GM18517 (cell line): Measurements from ENCODE around the gene ZW10.
"Not testable (repeated sequence)": the region's sequence is repeated elsewhere in the genome, so short reads cannot be mapped to it uniquely, and the experiment has no call there.

ENCODE experiments used
- ATAC-seq: cut with Tn5 transposase; IDR thresholded peaks from one replicate; pipeline ENCODE4 v1.9.1; 2021; ENCODE audit warnings: mild to moderate bottlenecking, moderate library complexity; ENCODE audit not compliant: unreplicated experiment

ZW10 gene

DNA sequence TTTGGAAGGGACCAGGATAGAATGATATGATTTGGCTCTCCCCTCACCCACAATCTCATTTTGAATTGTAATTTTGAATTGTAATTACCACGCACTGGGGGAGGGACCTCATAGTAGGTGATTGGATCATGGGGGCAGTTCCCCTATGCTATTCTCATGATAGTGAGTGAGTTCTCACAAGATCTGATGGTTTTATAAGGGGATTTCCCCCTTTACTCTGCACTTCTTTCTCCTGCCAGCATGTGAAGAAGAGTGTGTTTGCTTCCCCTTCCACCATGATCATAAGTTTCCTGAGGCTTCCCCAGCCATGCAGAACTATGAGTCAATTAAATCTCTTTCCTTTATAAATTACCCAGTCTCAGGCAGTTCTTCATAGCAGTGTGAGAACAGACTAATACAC lies 69.9 kb downstream of the ZW10 start:
- ATAC-seq = not testable (repeated sequence)

DNA sequence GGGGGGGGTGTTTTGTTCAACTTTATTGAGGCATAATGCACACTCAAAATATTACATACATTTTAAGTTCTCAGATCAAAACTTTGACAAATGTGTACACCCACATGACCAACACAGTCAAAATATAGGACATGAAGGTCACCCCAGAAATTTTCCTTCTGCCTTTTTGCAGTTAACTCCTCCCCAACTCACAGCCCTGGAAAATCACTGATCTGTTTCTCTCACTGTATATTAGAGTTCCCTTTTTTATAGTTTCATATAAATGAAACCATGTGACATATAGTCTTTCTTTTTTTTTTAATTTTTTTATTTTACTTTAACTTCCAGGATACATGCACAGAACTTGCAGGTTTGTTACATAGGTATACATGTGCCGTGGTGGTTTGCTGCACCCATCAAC lies 72.0 kb downstream of the ZW10 start:
- ATAC-seq = no peak

- no peak for ATAC-seq
Observed at GRCh38 chr11:113698515-113698914, 75.0 kb downstream of the ZW10 start.

GRCh38 chr11:113697756-113698407 lies 75.6 kb downstream of the ZW10 start:
- no peak for ATAC-seq

- no peak for ATAC-seq
Observed at GRCh38 chr11:113697111-113697510, 76.4 kb downstream of the ZW10 start.

GRCh38 chr11:113695207-113695606 lies 78.3 kb downstream of the ZW10 start:
- no peak for ATAC-seq

DNA sequence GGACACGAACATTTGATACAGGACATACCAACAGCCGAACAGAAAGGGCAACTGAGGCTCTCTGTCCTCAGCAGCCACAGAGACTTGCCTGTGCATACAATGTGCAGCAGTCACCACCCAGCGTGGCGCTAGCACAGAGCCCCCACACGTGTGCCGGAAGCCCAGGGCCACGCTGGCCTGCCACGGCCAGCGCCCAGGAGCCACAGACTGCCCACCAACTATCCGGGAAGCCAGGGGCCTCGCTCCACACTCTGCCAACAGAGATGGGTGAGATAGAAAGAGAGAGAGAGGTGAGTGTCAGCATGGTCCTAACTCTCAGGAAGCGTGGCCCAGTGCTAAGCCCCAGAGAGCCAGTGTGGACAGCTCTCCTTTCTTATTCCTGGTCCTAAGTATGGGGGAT lies 79.1 kb downstream of the ZW10 start:
- no peak for ATAC-seq

DNA sequence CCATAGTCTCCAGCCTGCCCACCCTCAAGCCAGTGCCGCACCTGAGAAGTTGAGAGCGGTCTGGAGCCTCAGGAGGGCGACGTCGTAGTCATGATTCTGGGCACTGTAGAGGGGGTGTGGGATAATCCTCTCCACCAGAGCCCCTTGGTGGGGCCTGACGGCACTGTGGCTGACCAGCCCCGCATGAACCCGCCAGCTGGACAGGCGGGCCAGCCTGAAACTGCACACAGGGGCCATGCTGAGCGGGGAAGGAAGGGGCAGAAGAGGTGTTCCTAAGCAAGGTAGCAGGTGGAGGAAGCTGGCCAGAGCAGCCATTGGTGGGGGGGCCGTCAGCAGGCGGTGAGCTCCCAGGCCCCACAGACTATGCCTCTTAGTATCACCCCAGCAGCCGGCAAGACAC lies 80.5 kb downstream of the ZW10 start:
- ATAC-seq = no peak

GRCh38 chr11:113690619-113691569 lies 82.6 kb downstream of the ZW10 start:
- no peak for ATAC-seq

GRCh38 chr11:113689768-113690618 lies 83.5 kb downstream of the ZW10 start:
- no peak for ATAC-seq

DNA sequence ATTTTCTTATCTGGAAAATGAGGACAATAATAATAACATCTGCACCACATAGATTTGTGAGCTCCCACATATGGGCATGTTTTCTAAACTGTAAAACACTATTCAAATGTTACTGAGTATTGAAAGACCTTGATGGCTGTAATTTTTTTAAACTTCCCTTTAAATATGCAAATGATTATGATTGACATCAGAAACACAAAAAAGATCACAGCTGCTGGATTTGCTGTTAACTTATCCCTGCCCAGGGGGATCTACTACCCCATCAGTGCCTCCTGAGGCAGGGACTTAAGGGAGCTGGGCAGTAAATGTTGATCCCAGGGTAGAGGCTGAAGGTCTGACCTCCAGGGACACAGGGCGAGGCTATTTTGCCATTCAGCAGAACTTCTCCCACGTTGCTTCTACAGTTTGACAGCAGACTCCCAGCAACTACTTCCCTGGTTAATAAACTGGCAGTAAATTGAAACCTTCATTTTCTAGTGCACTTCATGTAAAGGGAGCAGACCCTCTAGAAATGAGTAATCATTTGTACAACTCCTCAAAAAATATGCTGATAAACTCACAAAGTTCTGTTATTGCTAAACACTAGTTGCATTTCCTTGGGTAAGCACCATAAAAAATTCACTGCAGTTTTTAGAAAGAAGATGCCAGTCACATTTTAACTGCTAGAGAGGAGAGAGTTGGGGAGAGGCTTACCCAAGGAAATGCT lies 87.7 kb downstream of the ZW10 start:
- ATAC-seq = peak; percentile 56

DNA sequence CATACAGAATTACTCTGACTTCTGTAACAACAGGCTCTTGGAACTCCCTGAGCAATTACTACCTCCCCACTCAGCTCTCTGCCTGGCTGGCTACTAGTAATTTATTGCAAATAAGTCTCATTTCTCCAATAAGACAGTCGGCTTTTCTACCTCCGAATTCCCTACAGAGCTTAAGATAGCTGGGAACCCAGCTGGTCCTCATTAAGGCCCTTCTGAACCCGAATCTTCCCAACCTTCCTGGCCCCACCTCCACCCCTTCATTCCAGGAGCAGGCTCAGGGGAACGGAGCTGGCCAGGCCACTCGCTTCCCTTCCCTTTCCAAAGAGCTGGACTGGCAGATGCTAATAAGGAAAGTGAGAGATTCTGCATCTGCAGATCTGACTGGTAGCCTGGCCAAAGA lies 89.0 kb downstream of the ZW10 start:
- no peak for ATAC-seq

DNA sequence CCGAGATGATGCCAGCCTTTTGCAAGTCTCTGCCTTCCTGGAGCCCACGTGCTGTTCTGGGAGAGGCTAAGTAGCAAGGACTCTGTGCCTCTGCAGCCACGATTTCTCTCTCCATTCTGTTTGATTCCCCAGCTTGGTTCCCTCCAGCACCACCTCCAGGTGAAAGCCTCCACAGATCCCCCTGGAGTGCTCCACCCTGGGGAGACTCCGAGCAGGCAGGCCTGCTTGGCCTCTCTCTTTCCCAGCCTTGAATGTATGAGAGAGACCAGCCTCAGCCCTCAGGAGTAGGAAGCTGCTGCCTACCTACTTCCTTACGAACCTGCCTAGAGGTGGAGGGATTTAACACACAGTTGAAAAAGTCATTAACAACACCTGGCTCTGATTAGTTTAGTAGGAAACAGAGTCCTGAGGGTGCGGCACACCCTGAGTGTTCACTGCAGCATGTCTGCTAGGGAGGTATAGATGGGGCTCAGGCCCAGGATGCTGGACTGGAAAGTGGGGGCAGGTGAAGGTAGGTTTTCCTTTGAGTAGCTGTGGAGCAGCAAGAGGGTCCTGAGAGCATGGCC lies 89.9 kb downstream of the ZW10 start:
- ATAC-seq = no peak
